ENCODE results near the gene ALKBH6. TPM values are rescaled to one million over a fixed set of nuclear protein-coding genes. Genes with fewer than 3 reads are reported as not detected.
"Not testable (repeated sequence)": the region's sequence is repeated elsewhere in the genome, so short reads cannot be mapped to it uniquely, and the experiment has no call there.

ALKBH6 gene
- 10.9 TPM for polyA plus RNA-seq (ENCODE audit: insufficient read length)

GRCh38 chr19:36014012-36014924, at the start of gene ALKBH6:
TSS of gene ALKBH6 (minus strand) at chr19:36014213. CDS start at chr19:36013397, 816 bp downstream.
- DNase-seq = peak; percentile 98

DNA sequence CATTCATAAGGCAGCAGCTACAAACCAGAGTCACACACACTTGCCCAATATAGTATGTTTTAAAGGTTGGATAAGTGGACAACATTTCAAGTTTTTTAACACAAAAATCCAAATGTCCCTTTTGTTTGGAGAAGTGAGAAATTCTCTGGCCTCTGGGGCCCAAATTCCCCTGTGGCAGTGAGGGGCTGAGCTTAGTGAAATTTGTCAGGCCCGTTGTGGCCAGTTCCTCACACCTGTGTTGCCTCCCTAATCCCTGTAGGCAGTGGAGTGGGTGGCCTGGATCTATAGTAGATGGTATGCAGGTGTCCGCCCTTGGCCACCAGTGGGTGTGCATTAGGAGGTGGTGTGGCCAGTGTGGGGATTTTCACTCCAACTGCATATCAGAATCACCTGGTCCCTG, 47.4 kb upstream of the ALKBH6 start:
- DNase-seq = no peak

DNA sequence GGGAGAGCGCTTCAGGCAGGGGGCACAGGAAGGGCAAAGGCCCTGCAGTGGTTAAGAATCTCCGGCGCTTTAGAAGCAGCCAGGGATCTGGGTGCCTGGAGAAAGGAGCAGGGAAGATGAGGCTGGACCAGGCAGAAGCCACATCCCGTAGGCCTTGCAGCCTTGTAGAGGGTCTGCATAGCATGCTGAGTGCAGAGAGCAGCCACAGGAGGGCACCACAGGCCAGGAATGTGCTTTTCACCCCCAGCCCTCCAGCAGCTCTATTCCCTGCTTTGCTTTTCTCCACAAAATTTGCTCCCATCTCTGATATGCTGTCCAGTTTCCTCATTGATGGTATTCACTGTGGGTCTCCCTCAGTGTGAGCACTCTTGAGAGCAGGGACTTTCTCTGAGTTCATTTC, 46.4 kb upstream of the ALKBH6 start:
- no peak for DNase-seq

DNA sequence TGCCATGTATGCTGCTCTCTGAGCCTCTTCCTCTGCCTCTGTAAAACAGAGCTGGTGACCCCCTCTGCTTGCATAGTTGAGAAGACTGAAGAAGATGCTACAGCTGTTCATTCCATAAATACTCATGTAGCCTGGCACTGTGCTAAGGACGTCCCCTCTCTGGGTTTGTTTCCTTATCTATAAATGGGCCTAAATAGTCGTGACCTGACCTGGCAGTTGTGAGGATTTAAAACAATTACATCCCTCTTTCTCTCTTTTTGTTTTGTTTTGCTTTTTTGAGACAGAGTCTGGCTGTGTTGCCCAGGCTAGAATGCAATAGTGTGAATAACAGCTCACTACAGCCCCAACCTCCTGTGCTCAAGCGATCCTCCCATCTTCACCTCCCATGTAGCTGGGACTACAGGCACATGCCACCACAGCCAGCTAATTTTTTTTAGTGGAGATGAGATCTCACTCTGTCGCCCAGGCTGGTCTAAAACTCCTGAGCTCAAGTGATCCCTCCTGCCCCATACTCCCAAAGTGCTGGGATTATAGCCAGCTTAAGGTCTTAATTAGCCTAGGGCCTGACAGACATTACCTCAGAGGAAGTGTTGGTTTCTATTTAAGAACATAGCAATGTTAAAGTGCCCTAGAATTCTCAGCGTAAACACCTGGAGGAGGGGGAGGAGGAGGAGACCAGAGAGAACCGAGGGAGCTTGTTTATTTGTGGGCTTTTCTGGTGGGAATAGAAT, 45.3 kb upstream of the ALKBH6 start:
- no peak for DNase-seq

DNA sequence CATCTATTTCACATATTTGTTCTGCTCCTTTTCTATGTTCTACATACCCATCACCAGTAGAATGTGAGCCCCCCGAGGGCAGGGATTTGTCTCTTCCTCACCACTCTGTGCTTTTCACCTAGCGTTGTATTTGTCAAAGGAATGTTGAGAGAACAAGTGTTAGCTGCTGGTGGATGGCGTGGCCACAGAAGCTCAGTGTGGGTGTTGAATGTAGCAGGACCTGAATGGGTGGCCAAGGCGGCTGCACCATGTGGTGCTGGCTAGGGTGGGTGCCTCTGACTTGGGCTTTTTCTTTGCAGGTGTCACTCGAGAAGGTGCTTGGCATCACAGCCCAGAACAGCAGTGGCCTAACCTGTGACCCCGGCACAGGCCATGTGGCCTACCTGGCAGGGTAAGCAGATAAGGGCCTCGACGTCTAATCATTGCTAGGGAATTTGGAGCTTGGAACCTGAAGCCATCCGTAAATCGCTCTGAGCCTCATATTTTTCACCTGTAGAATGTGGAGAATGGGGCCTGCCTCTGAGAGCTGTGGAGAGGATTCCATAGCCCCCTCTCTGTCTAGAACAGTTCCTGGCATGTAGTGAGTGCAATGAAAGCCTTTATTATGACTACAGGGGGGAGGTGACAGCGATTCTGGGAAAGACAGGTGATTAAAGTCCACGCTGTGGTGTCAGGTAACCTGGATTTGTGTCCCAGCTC, 44.6 kb upstream of the ALKBH6 start:
- DNase-seq = no peak

- DNase-seq = peak; percentile 92
Observed at GRCh38 chr19:36054733-36055686, 41.0 kb upstream of the ALKBH6 start, which contains the start of gene WDR62. TSS of gene WDR62 (plus strand) at chr19:36054897. CDS start at chr19:36054972, 75 bp downstream.

GRCh38 chr19:36054119-36054732, 40.2 kb upstream of the ALKBH6 start, which contains the start of gene THAP8:
TSS of gene THAP8 (minus strand) at chr19:36054285. CDS start at chr19:36054217, 68 bp downstream.
- peak; percentile 100 for DNase-seq

- no peak for DNase-seq
Observed at GRCh38 chr19:36051637-36052036, 37.6 kb upstream of the ALKBH6 start.

DNA sequence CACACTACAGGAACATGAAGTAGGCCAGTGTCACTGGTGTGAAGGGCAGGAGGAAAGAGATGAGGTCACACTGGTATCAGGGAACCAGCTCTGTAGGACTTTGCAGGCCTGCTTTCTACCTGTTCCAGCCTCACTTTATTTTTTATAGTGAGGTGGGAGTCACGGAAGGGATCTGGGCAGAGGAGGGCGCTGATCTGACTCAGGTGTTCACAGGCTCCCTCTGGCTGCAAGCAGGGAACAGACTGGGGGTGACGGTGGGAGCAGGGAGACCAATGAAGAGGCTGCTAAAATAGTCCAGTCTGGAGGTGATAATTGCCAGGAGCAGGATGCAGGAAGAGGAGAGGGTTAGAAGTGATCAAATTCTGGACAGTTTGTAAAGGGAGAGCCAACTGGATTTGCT, 37.2 kb upstream of the ALKBH6 start:
- DNase-seq = no peak

DNA sequence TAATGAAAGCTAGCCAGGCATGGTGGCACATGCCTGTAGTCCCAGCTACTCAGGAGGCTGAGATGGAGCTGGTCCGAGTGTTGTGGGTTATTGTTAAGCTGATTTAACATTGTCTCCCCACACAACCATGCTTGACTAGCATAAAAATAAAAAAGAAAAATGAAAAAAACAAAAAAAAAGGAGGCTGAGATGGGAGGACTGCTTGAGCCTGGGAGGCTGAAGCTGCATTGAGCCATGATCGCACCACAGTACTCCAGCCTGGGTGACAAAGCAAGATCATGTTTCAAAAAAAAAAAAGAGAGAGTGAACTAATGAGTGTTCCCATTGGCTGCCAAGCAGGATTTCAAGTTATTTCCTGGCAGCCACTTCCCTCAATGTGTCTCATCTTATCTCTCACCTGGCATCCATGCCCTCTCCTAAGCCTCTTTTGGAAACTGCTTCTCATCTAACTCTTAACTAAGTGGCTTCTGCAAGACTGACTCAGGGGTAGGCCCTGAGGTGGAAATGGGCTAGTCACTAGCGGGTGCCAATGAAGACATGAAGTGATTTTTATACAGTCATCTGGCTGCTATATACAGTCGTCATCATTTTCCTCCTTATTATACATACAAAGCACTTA, 35.2 kb upstream of the ALKBH6 start:
- DNase-seq = no peak

DNA sequence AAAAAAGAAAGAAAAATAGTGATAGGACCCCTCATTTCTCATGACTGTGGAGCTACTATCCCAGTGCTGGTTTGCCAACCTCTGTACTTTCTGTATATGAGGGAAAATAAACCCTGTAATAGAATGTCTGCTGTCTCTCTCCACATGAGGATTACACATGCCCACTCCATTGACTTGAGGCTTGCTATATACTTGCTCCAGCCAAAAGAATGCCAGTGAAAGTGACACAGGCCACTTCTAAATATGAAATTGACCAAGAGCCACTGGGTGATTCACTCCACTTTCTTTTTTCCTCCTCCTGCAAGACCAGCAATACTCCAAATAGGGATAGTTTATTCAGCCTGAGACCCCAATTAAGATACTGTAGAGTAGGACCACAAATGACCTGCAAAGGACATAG, 33.8 kb upstream of the ALKBH6 start:
- no peak for DNase-seq

GRCh38 chr19:36046443-36047050, 32.5 kb upstream of the ALKBH6 start:
- DNase-seq = no peak

DNA sequence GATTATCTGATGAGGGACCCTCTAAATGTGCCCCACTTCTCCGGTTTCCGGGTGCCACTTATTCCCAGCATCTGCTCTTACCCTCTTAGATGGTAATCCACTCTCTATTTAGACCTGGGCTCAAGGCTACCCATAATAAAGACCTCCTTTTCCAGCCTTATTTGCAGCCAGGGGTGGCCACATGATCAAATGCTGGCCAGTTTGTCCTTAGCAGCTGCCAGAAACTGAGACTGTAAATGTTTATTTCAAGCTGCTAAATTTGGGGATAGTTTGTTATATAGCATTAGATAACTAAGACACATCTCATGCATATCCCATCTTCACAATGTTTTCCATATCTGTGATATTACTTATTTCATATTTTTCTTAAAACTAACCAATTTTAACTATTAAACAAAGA, 29.9 kb upstream of the ALKBH6 start:
- DNase-seq = no peak

- no peak for DNase-seq
Observed at GRCh38 chr19:36041831-36042230, 27.8 kb upstream of the ALKBH6 start.

DNA sequence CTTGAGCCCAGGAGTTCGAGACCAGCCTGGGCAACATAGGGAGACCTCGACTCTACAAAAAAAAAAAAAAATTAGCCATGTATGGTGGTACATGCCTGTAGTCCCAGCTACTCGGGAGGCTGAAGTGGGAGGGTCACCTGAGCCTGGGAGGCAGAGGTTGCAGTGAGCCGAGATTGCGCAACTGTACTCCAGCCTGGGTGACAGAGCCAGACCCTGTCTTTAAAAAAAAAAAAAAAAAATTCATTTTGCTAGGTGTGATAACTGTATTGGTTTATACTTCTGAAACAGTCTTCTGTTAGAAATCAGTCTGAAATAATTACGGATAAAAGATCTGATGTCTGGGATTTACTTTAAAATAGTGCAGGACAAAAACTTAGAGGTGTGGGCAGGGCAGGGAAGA, 27.1 kb upstream of the ALKBH6 start:
- not testable (repeated sequence) for DNase-seq

DNA sequence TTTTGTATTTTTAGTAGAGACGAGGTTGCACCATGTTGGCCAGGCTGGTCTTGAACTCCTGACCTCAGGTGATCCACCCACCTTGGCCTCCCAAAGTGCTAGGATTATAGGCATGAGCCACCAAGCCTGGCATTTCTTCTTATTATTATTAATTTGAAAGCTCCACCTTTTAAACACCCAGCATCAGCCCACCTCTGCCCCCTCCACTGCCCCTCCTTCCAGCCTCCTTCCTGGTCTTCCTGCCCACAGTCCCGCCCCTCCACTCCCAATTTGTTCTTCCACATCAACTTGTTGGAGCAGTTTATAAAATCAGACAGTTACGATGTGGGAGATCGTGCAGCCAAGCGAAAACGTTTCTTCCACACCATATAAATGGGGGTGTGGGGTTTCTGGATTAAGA, 26.5 kb upstream of the ALKBH6 start:
- no peak for DNase-seq

DNA sequence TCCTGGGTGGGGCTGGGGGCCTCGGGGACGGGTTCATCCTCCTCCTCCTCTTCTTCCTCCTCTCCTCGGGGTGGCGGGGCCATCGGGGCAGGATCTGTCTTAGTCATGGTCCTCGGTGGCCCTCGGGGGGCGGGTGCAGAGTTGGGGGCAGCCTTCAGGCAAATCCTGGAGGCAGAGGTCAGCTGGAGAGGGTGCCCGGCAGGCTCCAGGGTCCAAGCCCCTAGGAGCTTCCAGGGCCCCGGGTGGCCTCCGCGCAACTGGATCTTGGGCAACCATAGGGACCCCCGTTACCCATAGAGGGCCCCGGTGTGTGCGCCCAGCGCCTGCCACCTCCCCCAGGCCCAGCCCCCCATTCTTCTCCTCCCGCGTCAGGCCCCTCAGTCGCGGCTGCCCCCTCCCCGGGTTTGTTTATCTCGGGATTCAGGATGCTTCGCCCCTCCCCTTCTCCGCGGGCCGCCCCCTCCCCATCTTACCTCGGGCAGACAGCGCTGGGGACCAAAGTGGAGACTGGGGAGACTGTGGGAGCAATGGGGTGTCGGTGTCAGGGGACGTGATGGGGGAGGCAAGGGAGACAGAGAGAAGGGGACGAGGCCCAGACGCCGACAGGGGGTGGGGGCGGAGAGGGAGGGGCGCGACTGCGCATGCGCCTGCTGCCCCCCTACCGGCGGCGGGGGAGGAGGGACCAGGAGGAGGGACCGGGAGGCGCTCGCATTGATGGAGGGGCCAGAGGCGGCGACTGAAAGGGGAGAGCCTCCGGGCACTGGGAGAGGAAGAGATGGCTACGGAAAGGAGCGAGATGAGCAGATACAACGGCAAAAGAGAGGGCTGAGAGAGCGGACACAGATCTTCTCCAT, 18.5 kb upstream of the ALKBH6 start, which contains the start of gene CLIP3:
CLIP3 (minus strand) TSS at position 623 of the 854 bp plus-strand sequence; CDS start at position 107, 516 bp downstream.
- peak; percentile 83 for DNase-seq

- DNase-seq = no peak
Observed at GRCh38 chr19:36031308-36031707, 17.3 kb upstream of the ALKBH6 start.
